Nucleus accumbens (tissue), 56 donors: ENCODE data around the gene HLX.

Experiments
- DNase-seq, 56 donors: peaks; one replicate each; lab custom pipeline; 2025; lab: John Stamatoyannopoulos, UW

HLX gene

DNA sequence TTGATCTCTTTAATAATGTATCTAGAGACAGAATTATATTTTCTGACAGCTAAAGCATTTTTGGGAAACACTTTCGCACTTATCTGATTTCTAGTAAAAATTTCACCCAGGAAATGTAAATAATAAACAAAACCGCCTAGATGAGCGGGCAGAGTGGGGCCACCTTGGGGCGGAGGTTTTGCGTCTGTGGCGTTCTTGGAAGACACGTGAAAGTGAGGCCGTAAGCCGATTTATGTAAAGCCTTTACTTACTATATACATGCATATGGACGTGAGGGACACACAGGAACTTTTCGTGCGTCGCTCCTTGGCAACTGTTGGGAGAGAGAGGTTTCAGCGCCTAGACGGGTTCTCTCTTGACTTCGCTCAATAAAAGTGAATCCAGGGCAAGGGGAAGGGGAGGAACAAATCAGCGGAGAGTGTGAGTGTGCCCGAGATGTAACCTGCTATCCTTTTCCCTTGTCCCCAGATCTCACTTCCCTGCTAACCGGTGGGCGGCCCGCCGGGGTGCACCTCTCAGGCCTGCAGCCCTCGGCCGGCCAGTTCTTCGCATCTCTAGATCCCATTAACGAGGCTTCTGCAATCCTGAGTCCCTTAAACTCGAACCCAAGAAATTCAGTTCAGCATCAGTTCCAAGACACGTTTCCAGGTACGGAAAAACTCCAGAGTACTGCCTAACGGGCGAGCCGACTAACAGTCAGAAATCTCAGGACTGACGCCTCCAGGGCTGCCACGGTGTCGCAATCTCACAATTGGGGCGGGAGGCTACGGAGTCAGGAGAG, 1.7 kb downstream of the HLX start:
- peak in 2 of 56 donors; percentile 14 to 23 for DNase-seq

DNA sequence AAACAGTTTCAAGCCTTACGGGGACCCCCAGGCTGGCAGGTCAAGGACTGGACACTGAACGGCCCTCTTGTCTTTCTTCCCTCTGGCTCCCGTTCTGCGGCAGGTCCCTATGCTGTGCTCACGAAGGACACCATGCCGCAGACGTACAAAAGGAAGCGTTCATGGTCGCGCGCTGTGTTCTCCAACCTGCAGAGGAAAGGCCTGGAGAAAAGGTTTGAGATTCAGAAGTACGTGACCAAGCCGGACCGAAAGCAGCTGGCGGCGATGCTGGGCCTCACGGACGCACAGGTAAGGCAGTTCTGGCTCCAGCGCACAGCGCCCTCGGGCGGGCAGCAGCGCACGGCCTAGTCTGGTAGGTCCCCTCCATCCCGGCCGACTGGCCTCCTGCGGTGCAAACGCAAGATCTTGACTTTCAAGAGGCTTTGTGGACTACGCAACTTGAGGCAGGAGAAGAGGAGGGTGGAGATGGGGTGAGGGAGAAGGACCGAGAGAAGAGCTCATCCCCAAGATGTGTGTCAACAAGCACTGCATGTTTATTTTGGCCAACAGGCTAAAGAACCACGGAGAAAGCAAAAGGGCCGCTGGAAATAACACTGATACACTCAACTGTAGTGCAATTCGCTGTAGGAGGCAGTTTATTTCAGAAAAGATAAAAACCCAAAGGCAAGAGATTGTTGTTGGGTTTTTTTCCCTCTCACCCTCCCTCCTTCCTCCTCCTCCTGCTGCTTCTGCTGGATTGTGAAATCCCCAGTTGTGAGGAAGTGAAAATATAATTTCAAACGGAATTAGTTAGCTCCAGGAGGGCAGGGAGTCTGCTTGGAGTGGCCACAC, 3.0 kb downstream of the HLX start:
- peak in 1 of 56 donors; percentile 8 for DNase-seq

DNA sequence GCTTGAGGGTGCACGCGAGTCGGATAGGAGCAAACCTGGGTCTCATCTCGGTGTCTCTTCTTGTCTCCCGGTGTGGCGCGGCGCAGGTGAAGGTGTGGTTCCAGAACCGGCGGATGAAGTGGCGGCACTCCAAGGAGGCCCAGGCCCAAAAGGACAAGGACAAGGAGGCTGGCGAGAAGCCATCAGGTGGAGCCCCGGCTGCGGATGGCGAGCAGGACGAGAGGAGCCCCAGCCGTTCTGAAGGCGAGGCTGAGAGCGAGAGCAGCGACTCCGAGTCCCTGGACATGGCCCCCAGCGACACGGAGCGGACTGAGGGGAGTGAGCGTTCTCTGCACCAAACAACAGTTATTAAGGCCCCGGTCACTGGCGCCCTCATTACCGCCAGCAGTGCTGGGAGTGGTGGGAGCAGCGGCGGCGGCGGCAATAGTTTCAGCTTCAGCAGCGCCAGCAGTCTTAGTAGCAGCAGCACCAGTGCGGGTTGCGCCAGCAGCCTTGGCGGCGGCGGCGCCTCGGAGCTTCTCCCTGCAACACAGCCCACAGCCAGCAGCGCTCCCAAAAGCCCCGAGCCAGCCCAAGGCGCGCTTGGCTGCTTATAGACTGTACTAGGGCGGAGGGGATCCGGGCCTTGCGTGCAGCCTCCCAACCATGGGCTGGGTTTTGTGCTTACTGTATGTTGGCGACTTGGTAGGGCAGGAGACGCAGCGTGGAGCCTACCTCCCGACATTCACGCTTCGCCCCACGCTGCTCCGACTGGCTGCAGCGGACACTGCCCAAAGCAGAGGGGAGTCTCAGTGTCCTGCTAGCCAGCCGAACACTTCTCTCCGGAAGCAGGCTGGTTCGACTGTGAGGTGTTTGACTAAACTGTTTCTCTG, 5.1 kb downstream of the HLX start:
- peak in 3 of 56 donors; percentile 21 to 34 (median 27) for DNase-seq

DNA sequence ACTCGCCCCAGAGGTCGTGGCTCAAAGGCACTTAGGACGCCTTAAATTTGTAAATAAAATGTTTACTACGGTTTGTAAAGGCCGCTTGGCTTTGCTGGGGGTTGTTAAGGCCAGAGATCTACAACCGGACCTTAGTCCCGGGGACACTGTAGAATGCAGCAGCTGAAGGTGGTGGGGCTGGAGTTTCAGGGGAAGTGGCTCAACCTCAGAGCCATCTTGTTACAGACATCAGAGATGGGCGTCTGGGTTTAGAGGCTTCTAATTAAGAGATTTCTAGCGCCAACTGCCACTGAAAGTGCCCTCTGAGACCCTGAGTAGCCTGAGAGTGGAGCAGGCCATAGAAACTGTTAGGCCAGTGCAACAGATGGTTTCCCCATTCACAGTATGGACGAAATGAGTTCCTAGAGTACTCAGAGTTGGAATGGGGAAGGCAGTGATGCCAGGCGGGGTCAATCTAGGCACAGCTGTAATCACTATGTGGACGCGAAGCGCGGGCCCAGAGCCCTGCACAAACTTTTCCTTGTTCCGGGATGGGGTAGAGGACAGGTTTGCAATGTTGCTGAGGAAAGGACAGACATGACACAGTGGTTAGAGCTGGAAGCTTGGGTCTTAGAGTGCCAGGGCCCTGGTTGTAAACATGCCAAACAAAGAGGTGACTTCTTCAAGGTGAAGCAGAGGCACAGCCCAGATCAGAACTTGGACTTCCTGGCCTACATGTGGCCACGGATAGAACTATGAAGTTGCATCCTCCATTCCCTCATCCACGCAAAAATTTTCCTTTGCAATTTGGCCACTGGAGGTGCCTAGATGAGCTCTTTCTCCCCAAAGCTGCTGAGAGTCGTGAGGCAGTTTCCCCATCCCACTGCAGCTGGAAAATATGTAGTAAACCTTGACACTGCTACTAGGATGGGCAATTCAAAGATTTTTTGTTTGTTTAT, 6.0 kb downstream of the HLX start:
- no peak for DNase-seq

DNA sequence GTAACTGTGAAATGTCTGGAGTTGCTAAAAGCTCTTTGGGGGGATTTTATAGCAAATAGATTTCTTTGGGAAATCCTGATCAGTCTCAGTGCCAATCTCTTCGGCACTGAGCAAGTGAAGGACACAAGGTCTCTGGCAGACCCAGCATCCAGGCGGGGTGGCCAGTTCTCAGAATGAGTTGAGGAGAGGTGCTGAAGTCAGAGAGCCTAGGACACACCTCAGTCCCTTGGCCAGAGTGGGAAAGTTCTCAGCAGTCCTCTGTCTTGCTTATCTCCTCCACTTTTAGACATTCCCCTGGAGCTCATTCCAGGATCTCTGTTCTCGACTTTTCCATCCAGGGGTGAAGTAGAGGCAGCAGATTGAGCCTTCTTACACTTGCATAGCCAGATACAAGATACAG, 6.7 kb downstream of the HLX start:
- no peak for DNase-seq

DNA sequence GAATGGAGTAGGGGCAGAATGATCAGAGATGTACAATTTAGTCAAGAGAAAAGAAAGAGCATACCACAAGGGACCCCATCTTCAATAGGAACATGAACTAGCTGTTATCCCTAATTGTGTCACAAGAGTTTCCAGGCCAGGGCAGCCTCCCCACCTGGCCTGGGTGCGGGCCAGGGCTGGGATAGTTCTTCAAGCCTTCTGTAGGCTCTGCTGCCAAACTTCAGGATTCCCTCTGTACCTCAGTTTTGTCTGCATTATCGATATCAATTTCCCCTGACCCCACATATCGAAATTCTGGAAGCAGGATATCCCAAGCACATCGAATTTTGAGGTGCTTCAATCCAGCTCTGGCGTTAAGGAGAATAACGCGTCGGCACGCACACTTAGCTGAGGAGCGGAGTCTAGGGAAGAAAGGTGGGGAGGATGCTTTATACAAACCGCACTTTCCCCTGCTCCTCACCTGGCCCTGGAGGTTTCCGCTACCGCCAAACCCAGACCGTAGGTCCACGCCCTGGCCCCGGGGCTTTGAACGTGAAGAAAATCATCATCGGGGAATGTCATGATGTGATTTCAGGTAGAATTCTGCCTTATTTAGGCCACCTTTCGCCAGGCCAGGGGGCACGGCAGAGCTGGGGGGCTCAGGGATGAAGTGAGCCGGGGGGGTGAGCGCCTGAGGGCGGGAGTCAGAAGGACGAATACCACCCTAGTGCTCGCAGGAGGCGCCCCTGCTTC, 7.4 kb downstream of the HLX start:
- no peak for DNase-seq

DNA sequence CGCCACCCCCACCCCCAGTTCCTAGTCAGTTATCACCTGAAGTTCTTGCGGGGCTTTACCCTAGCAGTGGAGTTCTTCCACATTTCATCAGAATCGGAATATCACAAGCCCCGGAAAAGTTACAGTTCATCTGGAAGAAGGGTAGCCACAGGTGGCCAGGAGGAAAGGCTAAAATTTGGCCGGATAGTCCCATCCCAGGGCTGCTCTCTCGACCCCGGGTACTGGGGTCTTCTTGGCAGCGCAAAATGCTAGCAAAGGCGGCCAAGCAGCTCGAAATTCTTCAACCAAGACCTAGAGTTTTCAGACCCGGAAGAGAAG, 7.9 kb downstream of the HLX start:
- DNase-seq, result no peak

DNA sequence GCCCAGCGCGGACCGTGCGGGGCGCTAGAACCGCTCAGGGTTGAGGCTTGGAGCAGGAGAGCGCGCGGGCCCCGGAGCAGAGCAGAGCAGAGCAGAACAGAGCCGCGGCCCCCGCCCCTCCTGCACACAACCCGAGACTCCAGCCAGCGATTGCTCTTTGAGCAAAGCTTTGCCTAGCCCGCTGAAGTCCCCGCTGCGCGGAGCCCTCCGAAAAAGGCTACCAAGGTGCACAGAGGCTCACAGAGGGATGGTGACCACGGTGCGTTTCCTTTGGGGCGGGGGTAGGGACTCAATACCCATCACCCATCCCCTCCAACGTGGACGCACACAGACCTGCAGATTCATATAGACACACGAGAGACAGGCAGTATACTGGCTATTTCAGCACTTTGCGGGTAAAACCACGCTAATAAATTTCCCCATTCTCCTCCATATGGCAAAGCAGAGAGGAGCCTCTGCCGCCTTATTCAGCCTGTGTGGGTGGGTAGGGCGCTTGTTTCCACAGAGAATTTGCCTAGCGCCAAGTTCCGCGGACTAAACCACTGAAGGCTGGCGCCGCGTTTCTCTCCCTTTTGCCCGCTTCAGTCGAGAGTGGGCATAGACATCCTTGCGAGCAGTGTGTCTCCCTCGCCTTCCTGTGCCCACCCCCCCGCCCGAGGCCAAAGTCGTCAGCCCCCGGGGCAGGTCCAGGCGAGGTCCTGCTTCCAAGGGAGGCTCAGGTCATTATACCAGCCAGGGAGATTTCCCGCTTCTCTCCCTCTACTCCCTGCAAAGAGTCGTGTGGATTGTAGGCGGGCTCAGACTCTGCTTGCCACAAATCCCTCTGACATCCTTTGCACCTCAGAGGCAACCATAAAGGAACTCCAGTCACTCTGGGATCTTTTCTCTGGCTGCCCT, 8.5 kb downstream of the HLX start:
- DNase-seq, result no peak

DNA sequence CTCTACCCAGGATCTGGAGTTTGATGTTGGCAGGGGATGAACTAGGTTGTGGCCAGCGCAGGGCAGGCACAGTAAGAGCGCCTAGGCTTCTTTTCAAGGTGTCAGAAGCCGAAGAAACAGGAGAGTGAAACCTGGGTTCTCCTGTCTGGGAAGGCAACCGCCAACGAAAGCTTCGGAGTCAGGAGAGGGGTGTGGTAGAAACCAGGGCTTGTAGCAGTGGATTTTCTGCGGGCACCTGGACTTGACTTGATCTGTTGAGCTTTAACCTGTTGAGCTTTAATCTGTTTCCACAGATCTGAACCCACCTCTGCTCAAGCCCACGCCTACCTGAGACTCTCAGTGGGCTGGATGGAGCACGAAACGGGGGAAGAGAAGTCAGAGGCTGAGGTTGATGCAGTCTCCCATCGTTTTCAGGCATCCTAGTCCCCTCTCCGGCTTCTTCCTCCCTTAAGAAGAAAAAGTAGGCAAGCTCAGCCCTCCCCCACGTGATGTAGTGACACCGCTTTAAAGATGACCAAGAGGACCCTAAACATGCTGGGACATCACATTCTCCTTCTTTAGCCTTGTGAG, 9.3 kb downstream of the HLX start:
- DNase-seq, result no peak

DNA sequence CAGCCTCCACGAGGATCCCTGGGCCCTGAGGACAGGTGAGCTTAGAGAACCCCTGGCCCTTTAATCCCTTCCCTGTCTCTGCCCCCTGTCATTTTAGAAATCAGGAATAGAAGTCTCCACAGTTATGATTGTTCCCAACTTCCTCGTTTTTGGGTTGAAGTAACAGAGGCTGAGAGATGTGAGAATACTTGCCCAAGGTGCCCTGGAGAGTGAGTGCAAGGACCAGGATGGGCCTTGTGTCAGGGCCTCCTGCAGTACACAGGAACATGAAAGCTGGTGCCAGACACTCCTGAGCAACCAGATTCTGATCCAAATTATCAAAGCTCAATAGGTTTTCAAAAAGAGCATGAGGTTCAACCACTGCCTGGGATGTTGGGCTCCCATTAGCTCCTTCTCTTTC, 10.1 kb downstream of the HLX start:
- DNase-seq, result no peak

DNA sequence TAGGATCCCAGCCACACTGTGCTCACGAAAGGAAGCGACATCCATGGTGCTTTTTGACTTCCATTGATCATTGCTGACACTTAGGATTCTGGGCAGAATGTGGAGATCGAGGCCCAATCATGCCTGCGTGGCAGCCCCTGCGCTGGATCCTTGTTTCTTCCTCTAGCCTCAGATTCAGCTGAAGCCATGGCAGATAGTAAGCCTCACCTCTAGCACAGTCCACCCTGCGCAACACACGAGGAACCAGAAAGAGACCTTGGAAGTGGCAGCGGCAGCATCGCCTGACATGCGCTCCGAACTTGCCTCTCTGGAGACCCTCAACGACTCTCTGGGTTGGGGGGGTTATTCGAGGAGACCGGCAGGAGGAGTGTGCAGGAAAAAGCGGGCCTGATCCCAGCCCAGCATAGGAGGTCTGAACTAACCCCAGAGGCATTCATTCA, 10.6 kb downstream of the HLX start:
- DNase-seq, result no peak

DNA sequence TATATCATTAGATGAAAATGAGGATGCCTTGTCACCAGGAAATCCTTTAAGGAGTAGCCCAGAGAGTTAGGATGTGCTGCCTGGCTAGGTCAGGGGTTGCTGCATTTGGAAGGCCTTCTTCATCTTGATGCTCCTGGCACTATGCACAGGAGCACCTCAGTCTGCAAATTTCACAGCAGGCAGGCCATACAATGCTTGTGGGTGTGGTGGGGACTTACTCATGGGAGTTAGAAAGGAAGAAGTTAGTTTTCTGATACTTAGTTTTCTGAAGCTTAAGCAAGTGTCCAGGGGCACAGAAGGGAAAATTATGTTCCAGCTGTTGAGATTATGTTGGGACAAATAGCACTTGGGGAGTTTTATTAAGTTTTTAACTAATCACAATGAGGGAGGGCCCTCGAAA, 11.4 kb downstream of the HLX start:
- no peak for DNase-seq

DNA sequence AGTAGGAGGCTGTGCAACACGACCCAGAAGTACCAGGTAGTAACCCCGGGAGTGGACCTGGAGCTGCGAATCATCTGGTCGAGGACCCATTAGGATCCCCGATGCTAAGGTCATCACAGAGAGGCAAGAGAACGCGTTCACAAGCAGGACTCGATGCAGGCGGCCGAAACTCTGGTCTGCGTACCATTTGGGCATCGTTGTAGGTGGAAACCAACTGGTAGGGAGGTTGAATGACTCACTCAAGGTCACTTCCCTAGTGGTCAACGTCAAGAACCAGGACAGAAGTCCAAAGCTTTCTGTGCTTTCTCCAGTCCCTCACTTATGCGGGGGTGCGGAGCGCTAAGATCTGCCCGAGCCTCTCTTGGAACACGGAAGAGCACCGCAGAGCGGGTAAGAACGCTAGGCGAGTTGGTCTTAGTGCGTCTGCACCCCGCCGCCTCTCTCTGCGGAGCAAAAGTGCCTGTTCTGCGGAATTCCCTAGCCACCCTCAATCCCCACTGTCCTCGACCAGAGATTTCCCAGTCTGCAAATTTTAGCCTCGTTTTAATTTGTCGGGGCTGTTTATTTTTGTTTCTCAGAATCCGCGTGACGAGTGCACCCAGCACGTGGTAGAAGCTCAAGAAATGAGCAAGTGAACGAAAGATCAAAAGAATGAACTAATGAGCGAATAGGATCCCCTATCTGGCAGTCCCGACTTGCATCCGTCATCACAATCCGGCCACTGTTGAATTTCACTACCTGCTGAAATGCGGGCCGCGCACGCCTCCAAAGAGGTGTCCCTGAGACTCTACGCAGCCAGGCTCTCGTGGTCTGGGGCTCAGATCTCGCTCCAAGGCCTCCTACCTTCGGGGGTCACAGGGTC, 12.2 kb downstream of the HLX start:
- DNase-seq, result no peak

DNA sequence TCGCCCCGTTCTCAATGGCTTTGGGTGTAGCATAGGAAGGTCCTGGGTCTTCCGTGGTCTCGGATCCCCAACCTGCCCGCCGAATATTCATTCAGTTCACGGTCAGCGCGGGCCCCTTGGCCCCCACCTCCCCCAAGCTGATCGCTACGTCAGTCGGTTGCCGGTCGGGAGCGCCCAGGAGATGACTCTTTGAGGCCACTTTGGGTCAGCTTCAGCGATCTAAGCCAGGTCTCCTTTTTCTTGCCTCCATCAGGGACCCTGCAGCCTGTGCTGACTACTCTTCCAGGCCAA, 12.8 kb downstream of the HLX start:
- DNase-seq, result no peak

DNA sequence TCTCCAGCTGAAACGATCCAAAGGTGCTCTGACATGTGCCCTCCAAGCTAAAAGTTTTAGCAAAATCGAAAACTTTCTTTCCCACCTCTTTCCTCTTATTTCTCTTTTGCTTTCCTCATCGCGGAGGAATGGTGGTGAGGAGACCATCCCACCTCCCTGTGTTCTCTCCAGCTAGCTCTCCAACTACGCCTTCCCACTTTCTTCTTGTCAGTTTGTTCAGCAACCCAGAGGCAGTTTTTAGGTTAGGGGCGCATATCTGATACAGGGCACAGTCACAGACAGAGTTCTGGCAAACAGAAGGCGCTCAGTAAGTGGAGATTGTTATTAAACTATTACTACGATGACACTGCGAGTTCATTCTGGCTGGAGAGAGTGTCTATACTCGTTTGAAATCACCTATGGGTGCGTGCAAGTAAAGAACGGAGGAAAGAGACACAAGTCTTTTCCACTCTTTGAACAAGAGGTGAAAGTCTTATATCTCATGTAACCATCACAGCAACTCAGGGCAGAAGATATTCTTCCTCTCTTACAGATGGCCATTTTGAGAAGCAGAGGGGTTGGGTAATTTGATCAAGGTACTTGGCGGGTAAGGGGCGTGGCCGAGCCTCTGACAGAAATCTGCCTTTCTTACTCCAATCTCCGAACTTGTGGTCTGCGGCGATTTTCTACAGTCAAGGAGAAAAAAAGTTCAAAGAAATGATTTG, 13.9 kb downstream of the HLX start:
- DNase-seq, result no peak

DNA sequence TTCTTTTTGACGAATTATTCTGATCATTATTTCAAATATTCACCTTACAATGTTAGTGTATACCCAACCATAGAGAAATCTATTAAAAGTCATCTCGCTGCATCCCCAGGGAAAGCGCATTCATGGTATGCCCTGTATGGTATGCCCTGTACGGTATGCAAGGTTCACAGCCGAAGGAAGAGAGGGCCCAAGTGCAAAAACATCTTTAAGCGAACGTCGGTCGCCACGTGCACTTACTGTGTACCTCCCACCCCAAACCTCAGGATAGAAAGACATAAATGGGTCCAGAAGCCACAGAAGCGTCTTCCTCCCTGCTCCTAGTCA, 14.4 kb downstream of the HLX start:
- DNase-seq, result no peak
